HCT116 (cell line): ENCODE results near the gene STRIP1.

Experiments used
- CEBPB ChIP-seq: IDR thresholded peaks from 2 replicates; pipeline ENCODE4 v1.6.1; 2012; ENCODE audit warnings: low read depth
- CTCF ChIP-seq, 3 experiments: fragments of 200-600 bp in 1 of 3; sonication (generic) in 1 of 3; IDR thresholded peaks in 2 of 3; conservative IDR thresholded peaks in 1 of 3; 2 replicates each; pipeline ENCODE4 v1.5.1; 2012 to 2017; ENCODE audit warnings: low read depth in 2 of 3, low read length in 2 of 3, antibody characterized with exemption in 1 of 3, borderline replicate concordance in 1 of 3, control low read depth in 1 of 3, mild to moderate bottlenecking in 1 of 3, mixed read lengths in 1 of 3, mixed run types in 1 of 3, moderate library complexity in 1 of 3; ENCODE audit not compliant: insufficient read depth in 1 of 3
- EGR1 ChIP-seq: IDR thresholded peaks from 2 replicates; pipeline ENCODE4 v1.6.1; 2012; ENCODE audit warnings: low read depth
- EZH2 ChIP-seq: fragments of 200-600 bp; sonication (generic); IDR thresholded peaks from 2 replicates; pipeline ENCODE4 v1.6.1; 2017; ENCODE audit warnings: antibody characterized with exemption, mixed run types
- EZH2phosphoT487 ChIP-seq: fragments of 200-600 bp; IDR thresholded peaks from 2 replicates; pipeline ENCODE4 v1.6.1; 2018; ENCODE audit warnings: antibody characterized with exemption, borderline replicate concordance
- FOSL1 ChIP-seq: IDR thresholded peaks from 2 replicates; pipeline ENCODE4 v1.6.1; 2012; ENCODE audit warnings: low read depth
- POLR2A ChIP-seq: IDR thresholded peaks from 2 replicates; pipeline ENCODE4 v1.7.0; 2011; ENCODE audit warnings: borderline replicate concordance; ENCODE audit not compliant: insufficient read depth, insufficient read length; ENCODE audit errors: extremely low read depth
- POLR2AphosphoS5 ChIP-seq: IDR thresholded peaks from 2 replicates; pipeline ENCODE4 v1.6.1; 2011; ENCODE audit warnings: mild to moderate bottlenecking, low read depth, low read length, moderate library complexity
- SIN3A ChIP-seq: IDR thresholded peaks from 2 replicates; pipeline ENCODE4 v1.6.1; 2012; ENCODE audit warnings: low read depth
- SRF ChIP-seq: IDR thresholded peaks from 2 replicates; pipeline ENCODE4 v1.6.1; 2012; ENCODE audit warnings: low read depth
- YY1 ChIP-seq: IDR thresholded peaks from 2 replicates; pipeline ENCODE4 v1.6.1; 2011; ENCODE audit warnings: low read length, low read depth, moderate library complexity, mild to moderate bottlenecking; ENCODE audit not compliant: insufficient replicate concordance; ENCODE audit errors: extremely low read depth
- ZFX ChIP-seq: fragments of 450-650 bp; IDR thresholded peaks from 2 replicates; pipeline ENCODE4 v1.6.1; 2017
- TF ChIP-seq, protein P1 (sequence below): IDR thresholded peaks from 2 replicates; pipeline ENCODE4 v1.6.1; 2012; ENCODE audit warnings: low read depth

- TF ChIP-seq CTCF (IDR thresholded peaks at IDR 0.05 in 2 of 3, conservative IDR thresholded peaks at IDR 0.05 in 1 of 3; ENCODE audit: borderline replicate concordance in 1 of 3, insufficient read depth in 1 of 3, low read depth in 2 of 3, low read length in 2 of 3) (no peak), EGR1 (no peak), SRF (no peak), FOSL1 (no peak), YY1 (no peak), ZFX (no peak), EZH2phosphoT487 (no peak), CEBPB (no peak), POLR2AphosphoS5 (no peak), EZH2 (no peak), SIN3A (no peak), POLR2A (no peak)
- TF ChIP-seq, protein P1, sequence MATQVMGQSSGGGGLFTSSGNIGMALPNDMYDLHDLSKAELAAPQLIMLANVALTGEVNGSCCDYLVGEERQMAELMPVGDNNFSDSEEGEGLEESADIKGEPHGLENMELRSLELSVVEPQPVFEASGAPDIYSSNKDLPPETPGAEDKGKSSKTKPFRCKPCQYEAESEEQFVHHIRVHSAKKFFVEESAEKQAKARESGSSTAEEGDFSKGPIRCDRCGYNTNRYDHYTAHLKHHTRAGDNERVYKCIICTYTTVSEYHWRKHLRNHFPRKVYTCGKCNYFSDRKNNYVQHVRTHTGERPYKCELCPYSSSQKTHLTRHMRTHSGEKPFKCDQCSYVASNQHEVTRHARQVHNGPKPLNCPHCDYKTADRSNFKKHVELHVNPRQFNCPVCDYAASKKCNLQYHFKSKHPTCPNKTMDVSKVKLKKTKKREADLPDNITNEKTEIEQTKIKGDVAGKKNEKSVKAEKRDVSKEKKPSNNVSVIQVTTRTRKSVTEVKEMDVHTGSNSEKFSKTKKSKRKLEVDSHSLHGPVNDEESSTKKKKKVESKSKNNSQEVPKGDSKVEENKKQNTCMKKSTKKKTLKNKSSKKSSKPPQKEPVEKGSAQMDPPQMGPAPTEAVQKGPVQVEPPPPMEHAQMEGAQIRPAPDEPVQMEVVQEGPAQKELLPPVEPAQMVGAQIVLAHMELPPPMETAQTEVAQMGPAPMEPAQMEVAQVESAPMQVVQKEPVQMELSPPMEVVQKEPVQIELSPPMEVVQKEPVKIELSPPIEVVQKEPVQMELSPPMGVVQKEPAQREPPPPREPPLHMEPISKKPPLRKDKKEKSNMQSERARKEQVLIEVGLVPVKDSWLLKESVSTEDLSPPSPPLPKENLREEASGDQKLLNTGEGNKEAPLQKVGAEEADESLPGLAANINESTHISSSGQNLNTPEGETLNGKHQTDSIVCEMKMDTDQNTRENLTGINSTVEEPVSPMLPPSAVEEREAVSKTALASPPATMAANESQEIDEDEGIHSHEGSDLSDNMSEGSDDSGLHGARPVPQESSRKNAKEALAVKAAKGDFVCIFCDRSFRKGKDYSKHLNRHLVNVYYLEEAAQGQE, result no peak
Observed at GRCh38 chr1:110074166-110074565, 39.7 kb downstream of the STRIP1 start.
